Hypothalamus (tissue), 51 donors: ENCODE data around the gene FOXP1.
A peak's percentile ranks its signal among the peaks of the same experiment; 100 is the strongest.

Experiments
- DNase-seq, 51 donors: peaks; one replicate each; lab custom pipeline; 2025; lab: John Stamatoyannopoulos, UW

FOXP1 gene

GRCh38 chr3:71254281-71255057 lies 329.1 kb downstream of the FOXP1 start:
- no peak for DNase-seq

GRCh38 chr3:71253169-71253568 lies 330.4 kb downstream of the FOXP1 start:
- DNase-seq, result no peak

- no peak for DNase-seq
Measured at GRCh38 chr3:71252466-71252865, 331.1 kb downstream of the FOXP1 start.

- DNase-seq, result no peak
Measured at GRCh38 chr3:71251156-71251775, 332.3 kb downstream of the FOXP1 start.

- no peak for DNase-seq
Measured at GRCh38 chr3:71250026-71250425, 333.5 kb downstream of the FOXP1 start.

GRCh38 chr3:71247958-71248335 lies 335.6 kb downstream of the FOXP1 start:
- DNase-seq, result no peak

GRCh38 chr3:71247221-71247957 lies 336.1 kb downstream of the FOXP1 start:
- DNase-seq, result peak in 4 of 51 donors; percentile 5 to 10 (median 8)

- no peak for DNase-seq
Measured at GRCh38 chr3:71245971-71246880, 337.3 kb downstream of the FOXP1 start.

- no peak for DNase-seq
Measured at GRCh38 chr3:71244826-71245488, 338.6 kb downstream of the FOXP1 start.

GRCh38 chr3:71244153-71244825 lies 339.2 kb downstream of the FOXP1 start:
- no peak for DNase-seq

- no peak for DNase-seq
Measured at GRCh38 chr3:71243229-71243628, 340.3 kb downstream of the FOXP1 start.

GRCh38 chr3:71241981-71242560 lies 341.5 kb downstream of the FOXP1 start:
- no peak for DNase-seq

- DNase-seq, result no peak
Measured at GRCh38 chr3:71241246-71241901, 342.2 kb downstream of the FOXP1 start.

GRCh38 chr3:71240034-71240433 lies 343.5 kb downstream of the FOXP1 start:
- no peak for DNase-seq

GRCh38 chr3:71238355-71238757 lies 345.2 kb downstream of the FOXP1 start:
- DNase-seq, result no peak

GRCh38 chr3:71237672-71238071 lies 345.9 kb downstream of the FOXP1 start:
- DNase-seq, result no peak

GRCh38 chr3:71235846-71236245 lies 347.7 kb downstream of the FOXP1 start:
- no peak for DNase-seq

GRCh38 chr3:71232895-71233294 lies 350.6 kb downstream of the FOXP1 start:
- no peak for DNase-seq
